H1 (cell line): Measurements from ENCODE around the gene TRAPPC2L. TPM values are rescaled to one million over a fixed set of nuclear protein-coding genes. Genes with fewer than 3 reads are reported as not detected.

ENCODE experiments used
- JUND ChIP-seq: IDR thresholded peaks from 2 replicates; pipeline ENCODE4 v1.6.1; 2011; ENCODE audit warnings: mild to moderate bottlenecking, improper control_type of control experiment, low read length
- polyA plus RNA-seq, 7 experiments: library from polyadenylated mRNA; depleted of rRNA in 3 of 7; stranded (reverse) in 5 of 7; unstranded in 2 of 7; fragments of >200 nt in 5 of 7; fragments of 200-250 nt in 2 of 7; gene quantifications; 1 replicate in 5 of 7; 2 replicates in 1 of 7; 4 replicates in 1 of 7; pipeline versions ENCODE4 v1.2.1 to v1.2.3, GENCODE V29; 2011 to 2013; ENCODE audit warnings: missing spikeins in 2 of 7, mixed read lengths in 2 of 7
- total RNA-seq: library from RNA; stranded (reverse); fragmentation: NEBNext Ultra II Directional; extraction: Animal tissue kit (Norgen Biotek cat#: 25700); gene quantifications from 2 replicates; pipeline ENCODE4 v1.2.1, GENCODE V29; 2021
- TF ChIP-seq, protein P1 (sequence below): IDR thresholded peaks from 2 replicates; pipeline ENCODE4 v1.6.1; 2012; ENCODE audit warnings: inconsistent platforms

The TRAPPC2L gene
- total and polyA plus RNA-seq, 2 of the 8 experiments (the other 6 are each of a cell fraction or from before 2014, with no cell fraction given): 98.7 to 133 TPM

DNA sequence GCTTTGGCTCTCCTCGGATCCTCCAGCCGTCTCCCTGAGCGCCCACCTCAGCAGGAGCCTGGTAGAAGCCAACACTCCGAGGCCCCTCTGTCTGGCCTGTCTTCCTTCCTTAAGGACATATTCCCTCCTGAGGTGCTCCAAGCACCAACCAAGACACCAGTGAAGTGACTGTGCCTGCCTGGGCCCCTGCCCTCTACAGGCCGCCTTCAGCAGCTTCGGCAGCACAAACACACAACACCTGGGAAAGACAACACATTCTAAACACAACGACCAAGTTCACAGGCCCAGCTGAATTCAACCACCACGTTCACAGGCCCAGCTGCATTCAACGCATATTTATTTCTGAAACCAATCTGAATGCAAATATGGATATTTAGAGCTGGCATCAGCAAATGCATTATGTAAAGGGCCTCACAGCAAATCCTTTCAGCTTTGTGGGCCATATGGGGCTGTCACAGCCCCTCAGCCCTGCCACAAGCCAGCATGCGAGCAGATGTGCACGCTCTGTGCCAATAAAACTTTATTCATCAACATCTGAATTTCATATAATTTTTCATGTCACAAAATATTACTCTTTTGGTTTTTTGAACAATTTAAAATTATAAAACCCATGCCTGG, 12.4 kb upstream of the TRAPPC2L start (continued):
- TF ChIP-seq, protein P1, sequence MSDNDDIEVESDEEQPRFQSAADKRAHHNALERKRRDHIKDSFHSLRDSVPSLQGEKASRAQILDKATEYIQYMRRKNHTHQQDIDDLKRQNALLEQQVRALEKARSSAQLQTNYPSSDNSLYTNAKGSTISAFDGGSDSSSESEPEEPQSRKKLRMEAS: no peak
- TF ChIP-seq JUND: no peak
